HUES48 (cell line): ENCODE results near the gene FAM131B.
"Not testable (repeated sequence)": the region's sequence is repeated elsewhere in the genome, so short reads cannot be mapped to it uniquely, and the experiment has no call there.

ENCODE experiments used
- H3K27ac ChIP-seq: one replicate; pipeline ENCODE4 v1.7.0; 2013; ENCODE audit warnings: low read depth, low read length, inconsistent platforms
- H3K27me3 ChIP-seq: 2 replicates; pipeline ENCODE4 v1.6.1; 2013; ENCODE audit warnings: mild to moderate bottlenecking, low read length; ENCODE audit not compliant: control insufficient read depth, insufficient read depth
- H3K36me3 ChIP-seq: 2 replicates; pipeline ENCODE4 v1.6.1; 2013; ENCODE audit warnings: low read length; ENCODE audit not compliant: control insufficient read depth, insufficient read depth
- H3K4me1 ChIP-seq: 2 replicates; pipeline ENCODE4 v1.6.1; 2013; ENCODE audit warnings: mild to moderate bottlenecking, low read length; ENCODE audit not compliant: control insufficient read depth, insufficient read depth
- H3K4me3 ChIP-seq: 2 replicates; pipeline ENCODE4 v1.5.1; 2013; ENCODE audit warnings: mild to moderate bottlenecking, low read depth, low read length
- H3K9ac ChIP-seq: 2 replicates; pipeline ENCODE4 v1.6.1; 2013; ENCODE audit warnings: mild to moderate bottlenecking, low read depth, low read length, moderate library complexity
- H3K9me3 ChIP-seq: 2 replicates; pipeline ENCODE4 v1.6.1; 2013; ENCODE audit warnings: low read length; ENCODE audit not compliant: control insufficient read depth, insufficient read depth

Gene FAM131B

GRCh38 chr7:143362131-143363015 lies at the start of gene FAM131B:
FAM131B (minus strand) TSS chr7:143362713; CDS start chr7:143362603, 110 bp downstream.
- Histone ChIP-seq H3K4me1 (peaks cover 15% of the 10 kb centered on the region), H3K9me3 (no peaks in the 10 kb centered on the region), H3K36me3 (peaks cover 23% of the 10 kb centered on the region), H3K27me3 (peaks cover 17% of the 10 kb centered on the region), H3K27ac (peak within 1 kb of the TSS; percentile 72), H3K9ac (no peak within 1 kb of the TSS; the same call in 1 of the 2 replicates), H3K4me3 (peak within 1 kb of the TSS; percentile 85)

- H3K4me1 ChIP-seq = peaks cover 65% of the 10 kb centered on the region
Measured at GRCh38 chr7:143411976-143412708, 49.6 kb upstream of the FAM131B start.

DNA sequence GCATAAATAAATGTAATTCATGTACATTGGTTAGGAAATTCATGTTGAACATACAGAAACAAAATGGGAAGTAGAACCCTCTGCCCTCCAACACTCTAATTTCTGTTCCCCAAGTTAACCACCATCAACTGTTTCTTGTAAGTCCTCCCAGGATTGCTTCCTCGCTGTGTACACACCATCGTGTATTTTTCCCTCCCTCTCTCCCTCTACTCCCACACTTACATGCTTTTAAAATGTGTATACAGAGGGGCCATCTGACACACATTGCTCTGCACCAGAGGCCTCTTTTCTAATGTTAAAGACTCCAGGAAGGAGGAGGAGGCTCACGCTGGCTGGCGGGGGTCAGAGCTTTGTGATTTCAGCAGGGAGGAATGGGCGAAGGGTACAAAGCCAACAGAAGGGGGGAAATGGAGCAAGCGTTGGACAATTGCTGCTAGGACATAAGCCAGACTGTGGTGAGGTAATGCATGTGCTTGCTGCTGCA lies 48.0 kb upstream of the FAM131B start:
- H3K9me3 ChIP-seq = no peaks in the 10 kb centered on the region
- 0 out of 2 replicates have a peak overlapping the region, but pooled peaks have one; percentile 20 for H3K4me3 ChIP-seq
- peak overlapping the region; percentile 86 for H3K27ac ChIP-seq
- H3K4me1 ChIP-seq = peaks cover 71% of the 10 kb centered on the region
- H3K27me3 ChIP-seq = no peaks in the 10 kb centered on the region
- peaks cover 8% of the 10 kb centered on the region for H3K36me3 ChIP-seq
- peak overlapping the region; percentile 27; the same call in 1 of the 2 replicates for H3K9ac ChIP-seq

More at GRCh38 chr7:143411976-143412708, 49.6 kb upstream of the FAM131B start:
- no peak overlapping the region for H3K27ac ChIP-seq
- H3K9ac ChIP-seq = no peak overlapping the region
- no peaks in the 10 kb centered on the region for H3K27me3 ChIP-seq
- no peaks in the 10 kb centered on the region for H3K9me3 ChIP-seq
- no peaks in the 10 kb centered on the region for H3K36me3 ChIP-seq
- H3K4me3 ChIP-seq = no peak overlapping the region

GRCh38 chr7:143408686-143409561 lies 46.4 kb upstream of the FAM131B start, which contains the start of gene EPHA1:
EPHA1 (minus strand) TSS chr7:143408856; CDS start chr7:143408805, 51 bp downstream.
- Histone ChIP-seq H3K36me3 (peaks cover 16% of the 10 kb centered on the region), H3K27ac (peak within 1 kb of the TSS; percentile 84), H3K9me3 (no peaks in the 10 kb centered on the region), H3K9ac (peak within 1 kb of the TSS; percentile 82), H3K4me3 (peak within 1 kb of the TSS; percentile 88), H3K27me3 (no peaks in the 10 kb centered on the region), H3K4me1 (peaks cover 70% of the 10 kb centered on the region)

DNA sequence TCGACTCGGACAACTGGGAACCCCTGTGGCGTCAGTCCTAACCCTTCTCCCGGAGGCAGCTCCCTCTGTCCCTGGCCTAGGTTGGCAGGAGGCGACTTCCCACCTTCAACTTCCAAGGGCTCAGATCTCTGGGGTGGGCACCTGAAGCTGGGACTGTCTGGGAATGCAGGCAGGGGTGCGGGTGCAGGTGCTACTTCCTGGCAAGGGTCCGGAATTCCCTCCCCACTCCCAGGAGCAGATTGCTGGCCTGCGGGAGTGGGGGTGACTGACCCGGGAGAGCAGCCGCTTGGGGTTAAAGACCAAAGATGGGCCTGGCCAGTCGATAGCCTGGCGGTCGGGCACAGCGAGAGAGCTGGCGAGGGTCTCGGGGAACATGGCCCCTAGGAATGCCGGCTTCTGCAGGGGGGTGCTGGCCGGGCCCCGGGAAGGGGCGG lies 45.8 kb upstream of the FAM131B start:
- Histone ChIP-seq H3K4me1 (peaks cover 66% of the 10 kb centered on the region), H3K36me3 (peaks cover 23% of the 10 kb centered on the region), H3K9ac (peak overlapping the region; percentile 82), H3K27ac (peak overlapping the region; percentile 84), H3K4me3 (peak overlapping the region; percentile 88), H3K9me3 (no peaks in the 10 kb centered on the region), H3K27me3 (no peaks in the 10 kb centered on the region)

DNA sequence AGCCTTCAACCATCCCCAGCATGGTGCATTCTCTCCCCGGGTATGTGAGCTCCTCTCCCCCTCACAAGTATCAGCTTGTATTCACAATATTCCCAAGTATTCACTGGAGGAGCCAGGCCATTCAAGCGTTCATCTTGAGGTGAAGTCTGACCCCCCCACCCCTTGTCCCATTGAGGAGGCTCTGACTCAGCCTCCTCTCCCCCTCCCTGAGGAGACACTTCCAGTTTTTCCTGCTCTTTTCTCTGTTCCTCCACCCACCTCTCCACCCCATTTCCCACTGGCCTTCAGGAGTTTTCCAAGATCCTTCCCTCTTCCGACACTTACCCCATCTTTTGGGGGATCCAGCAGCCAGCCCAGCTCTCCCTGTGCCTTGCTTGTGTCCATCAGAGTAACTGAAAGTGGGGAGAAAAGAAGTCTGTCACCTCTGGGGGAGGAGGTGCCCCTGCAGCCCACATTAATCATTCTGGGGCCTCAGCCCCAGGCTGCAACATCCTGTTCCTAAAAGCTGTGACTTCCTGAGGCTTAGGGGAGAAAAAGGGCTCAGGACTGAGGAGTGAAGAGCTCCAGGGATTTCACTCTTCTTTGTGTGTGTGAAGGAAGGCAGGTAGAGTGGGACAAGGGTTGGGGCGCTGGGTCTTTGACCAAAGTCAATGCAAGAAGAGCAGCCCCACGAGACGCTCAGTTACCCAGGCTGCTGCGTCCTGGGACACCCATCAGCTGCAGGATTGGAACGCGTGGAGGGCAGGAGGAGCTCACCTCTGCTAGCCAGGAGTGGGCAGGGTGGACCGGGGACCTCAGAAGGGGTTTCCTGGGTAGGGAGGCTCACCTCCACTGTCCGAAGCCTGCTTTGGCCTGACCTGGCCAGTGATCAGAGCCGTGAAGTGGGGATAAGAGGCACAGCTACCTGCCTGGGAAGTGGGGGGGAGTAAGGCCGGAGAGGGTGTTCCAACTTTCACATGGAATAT lies 45.1 kb upstream of the FAM131B start:
- Histone ChIP-seq H3K27ac (peak overlapping the region; percentile 84), H3K27me3 (no peaks in the 10 kb centered on the region), H3K4me1 (peaks cover 59% of the 10 kb centered on the region), H3K4me3 (peak overlapping the region; percentile 88), H3K36me3 (peaks cover 25% of the 10 kb centered on the region), H3K9ac (peak overlapping the region; percentile 82), H3K9me3 (no peaks in the 10 kb centered on the region)

DNA sequence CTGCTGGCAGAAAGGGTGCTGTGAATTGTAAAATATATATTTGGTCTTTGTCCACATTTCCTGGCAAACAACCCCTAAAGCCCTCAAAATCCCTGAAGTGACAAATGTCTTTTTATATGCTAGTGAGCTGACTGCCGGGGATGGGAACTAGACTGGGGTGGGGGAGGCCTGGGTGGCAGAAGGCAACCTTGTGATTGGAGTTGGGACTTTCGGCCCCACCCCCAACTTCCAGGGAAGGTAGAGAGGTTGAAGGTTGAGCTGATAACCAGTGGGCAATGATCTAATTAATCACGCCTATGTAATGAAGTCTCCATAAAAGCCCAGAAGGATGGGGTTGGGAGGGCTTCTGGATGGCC lies 43.5 kb upstream of the FAM131B start:
- H3K9me3 ChIP-seq = no peaks in the 10 kb centered on the region
- peak overlapping the region; percentile 88 for H3K4me3 ChIP-seq
- H3K27ac ChIP-seq = peak overlapping the region; percentile 84
- H3K27me3 ChIP-seq = no peaks in the 10 kb centered on the region
- no peak overlapping the region for H3K9ac ChIP-seq
- H3K4me1 ChIP-seq = peaks cover 43% of the 10 kb centered on the region
- H3K36me3 ChIP-seq = peaks cover 39% of the 10 kb centered on the region

- H3K27ac ChIP-seq = peak overlapping the region; percentile 84
- peaks cover 45% of the 10 kb centered on the region for H3K36me3 ChIP-seq
- H3K4me3 ChIP-seq = peak overlapping the region; percentile 28
- no peaks in the 10 kb centered on the region for H3K9me3 ChIP-seq
- H3K9ac ChIP-seq = no peak overlapping the region
- peaks cover 41% of the 10 kb centered on the region for H3K4me1 ChIP-seq
- H3K27me3 ChIP-seq = no peaks in the 10 kb centered on the region
Measured at GRCh38 chr7:143405173-143406001, 42.9 kb upstream of the FAM131B start.

GRCh38 chr7:143402233-143402632 lies 39.7 kb upstream of the FAM131B start:
- H3K27me3 ChIP-seq, H3K9me3 ChIP-seq, H3K9ac ChIP-seq, H3K27ac ChIP-seq, H3K4me3 ChIP-seq: not testable (repeated sequence)
- H3K4me1 ChIP-seq = peaks cover 22% of the 10 kb centered on the region
- peaks cover 76% of the 10 kb centered on the region for H3K36me3 ChIP-seq
